Right renal cortex interstitium (tissue), 3 donors: ENCODE results near the gene ZNF555. TPM values are rescaled to one million over a fixed set of nuclear protein-coding genes. Genes with fewer than 3 reads are reported as not detected.
A peak's percentile ranks its signal among the peaks of the same experiment; 100 is the strongest.
"Not testable (repeated sequence)": the region's sequence is repeated elsewhere in the genome, so short reads cannot be mapped to it uniquely, and the experiment has no call there.

Source experiments
- DNase-seq, 3 donors: peaks; one replicate each; pipeline ENCODE4 v3.0.0-alpha.2; 2013; ENCODE audit warnings: low read depth in 3 of 3, low spot score in 2 of 3
- polyA plus RNA-seq, 3 donors: library from polyadenylated mRNA; unstranded; fragments of 120-200 nt; gene quantifications; one replicate each; pipeline ENCODE4 v1.2.1, GENCODE V29; 2013; ENCODE audit not compliant: insufficient read length in 3 of 3

Gene ZNF555
- polyA plus RNA-seq, 3 donors = 13.8 to 14.4 (median 14.0) TPM

DNA sequence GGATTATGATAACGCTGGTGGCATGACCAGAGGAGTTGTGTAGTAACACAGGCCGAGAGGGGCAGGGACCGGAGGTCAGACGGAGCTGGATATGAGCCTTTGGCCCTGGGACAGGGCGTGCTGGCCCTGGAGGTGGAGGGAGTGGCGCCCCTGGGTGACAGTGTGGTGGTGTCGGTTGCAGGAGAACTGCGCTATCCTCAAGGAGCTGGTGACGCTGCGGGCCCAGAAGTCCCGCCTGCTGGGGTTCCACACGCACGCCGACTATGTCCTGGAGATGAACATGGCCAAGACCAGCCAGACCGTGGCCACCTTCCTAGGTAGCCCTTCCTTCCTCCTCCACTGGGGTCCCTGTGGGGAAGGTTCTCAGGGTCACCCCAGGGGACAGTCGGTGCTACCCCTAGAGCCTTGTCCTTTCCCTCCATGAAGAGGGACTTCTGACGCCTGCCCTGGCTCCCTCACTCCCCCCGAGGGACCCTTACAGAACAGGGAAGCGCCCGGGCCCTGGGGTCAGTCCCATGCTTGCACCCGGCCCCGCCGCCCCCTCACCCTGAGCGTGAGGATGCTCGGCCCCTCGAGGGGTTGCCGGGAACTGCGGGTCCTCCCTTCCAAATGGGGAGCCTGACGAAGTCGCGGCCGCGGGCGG is 34.4 kb upstream of the ZNF555 start:
- DNase-seq = no peak

DNA sequence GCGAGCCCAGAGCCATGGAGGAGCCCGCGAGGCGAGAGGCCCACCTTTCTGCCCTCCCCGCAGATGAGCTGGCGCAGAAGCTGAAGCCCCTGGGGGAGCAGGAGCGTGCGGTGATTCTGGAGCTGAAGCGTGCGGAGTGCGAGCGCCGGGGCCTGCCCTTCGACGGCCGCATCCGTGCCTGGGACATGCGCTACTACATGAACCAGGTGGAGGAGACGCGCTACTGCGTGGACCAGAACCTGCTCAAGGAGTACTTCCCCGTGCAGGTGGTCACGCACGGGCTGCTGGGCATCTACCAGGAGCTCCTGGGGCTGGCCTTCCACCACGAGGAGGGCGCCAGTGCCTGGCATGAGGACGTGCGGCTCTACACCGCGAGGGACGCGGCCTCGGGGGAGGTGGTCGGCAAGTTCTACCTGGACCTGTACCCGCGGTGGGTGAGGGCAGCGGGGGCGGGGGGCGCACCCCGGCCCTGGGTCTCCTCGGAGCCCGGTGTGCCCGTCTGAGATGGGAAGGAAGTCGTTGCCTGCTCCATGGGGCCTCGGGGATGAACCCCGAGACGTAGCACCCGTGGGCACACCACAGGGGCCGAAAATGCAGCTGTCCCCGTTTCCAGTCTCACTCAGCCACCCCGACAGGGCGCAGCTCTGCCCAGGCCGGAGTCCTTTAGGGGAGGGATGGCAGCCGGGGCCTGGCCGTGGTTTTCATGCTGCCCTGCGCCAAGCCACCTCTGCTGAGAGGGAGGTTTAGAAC is 33.7 kb upstream of the ZNF555 start:
- DNase-seq = no peak

DNA sequence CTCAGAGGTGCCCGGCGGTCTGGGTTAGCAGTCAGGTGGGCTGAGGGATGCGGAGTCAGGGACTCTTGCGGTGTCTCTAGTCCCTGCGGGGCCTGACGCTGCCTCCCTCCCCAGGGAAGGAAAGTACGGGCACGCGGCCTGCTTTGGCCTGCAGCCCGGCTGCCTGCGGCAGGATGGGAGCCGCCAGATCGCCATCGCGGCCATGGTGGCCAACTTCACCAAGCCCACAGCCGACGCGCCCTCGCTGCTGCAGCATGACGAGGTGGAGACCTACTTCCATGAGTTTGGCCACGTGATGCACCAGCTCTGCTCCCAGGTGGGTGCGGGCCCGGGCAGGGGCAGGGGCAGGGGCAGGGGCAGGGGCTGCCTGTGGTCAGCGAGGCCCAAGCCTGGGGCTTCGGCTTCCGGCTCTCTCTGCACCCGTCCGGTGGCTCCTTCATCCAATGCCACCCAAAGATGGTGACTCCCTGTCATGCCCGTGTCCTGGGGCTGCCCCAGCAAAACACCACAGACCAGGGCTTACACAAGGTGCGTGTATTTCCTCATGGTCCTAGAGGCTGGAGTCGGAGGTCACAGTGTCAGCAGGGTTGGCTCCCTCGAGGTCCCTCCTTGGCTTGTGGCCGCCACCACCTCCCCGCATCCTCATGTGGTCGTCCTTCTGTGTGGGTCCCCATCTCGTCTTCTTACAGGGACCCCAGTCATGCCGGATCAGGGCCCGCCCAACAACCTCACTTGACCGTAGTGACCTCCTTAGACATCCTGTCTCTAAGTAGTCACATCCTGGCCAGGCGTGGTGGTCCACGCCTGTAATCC is 32.9 kb upstream of the ZNF555 start:
- no peak for DNase-seq

DNA sequence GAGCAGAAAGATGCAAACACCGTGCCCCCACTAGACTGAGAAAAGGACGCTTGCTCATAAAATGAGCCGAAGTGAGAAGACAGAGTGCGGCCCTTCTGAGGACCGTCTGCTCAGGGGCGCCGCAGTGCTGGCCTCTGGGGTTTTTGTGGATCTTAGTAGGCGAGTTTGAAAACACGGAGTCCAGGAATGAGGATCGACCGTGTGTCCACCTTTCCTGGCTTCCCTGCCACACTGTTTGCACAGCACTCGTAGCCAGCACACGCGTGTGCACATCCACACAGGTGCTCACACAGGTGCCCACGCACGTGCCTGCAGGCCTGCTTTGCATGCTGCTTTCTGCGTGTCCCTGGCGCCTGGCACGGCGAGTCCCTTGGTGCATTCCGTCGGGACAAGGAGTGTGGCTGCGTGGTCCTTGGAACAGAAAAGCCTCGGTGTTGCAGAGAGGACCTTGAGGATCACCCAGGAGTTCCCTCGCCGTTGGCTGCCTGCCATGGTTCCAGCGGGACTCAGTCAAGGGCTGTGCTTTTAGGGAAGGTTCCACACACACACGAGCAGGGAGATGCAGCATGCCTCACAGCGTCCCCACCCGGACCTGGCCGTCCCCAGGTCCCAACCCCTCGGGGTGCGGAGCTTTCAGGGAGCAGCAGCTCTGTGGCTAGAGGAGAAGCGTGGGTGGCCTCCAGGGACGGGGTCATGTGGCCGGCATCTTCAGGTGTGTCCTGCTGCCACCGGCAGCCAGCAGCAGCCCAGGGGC is 31.7 kb upstream of the ZNF555 start:
- DNase-seq = no peak

DNA sequence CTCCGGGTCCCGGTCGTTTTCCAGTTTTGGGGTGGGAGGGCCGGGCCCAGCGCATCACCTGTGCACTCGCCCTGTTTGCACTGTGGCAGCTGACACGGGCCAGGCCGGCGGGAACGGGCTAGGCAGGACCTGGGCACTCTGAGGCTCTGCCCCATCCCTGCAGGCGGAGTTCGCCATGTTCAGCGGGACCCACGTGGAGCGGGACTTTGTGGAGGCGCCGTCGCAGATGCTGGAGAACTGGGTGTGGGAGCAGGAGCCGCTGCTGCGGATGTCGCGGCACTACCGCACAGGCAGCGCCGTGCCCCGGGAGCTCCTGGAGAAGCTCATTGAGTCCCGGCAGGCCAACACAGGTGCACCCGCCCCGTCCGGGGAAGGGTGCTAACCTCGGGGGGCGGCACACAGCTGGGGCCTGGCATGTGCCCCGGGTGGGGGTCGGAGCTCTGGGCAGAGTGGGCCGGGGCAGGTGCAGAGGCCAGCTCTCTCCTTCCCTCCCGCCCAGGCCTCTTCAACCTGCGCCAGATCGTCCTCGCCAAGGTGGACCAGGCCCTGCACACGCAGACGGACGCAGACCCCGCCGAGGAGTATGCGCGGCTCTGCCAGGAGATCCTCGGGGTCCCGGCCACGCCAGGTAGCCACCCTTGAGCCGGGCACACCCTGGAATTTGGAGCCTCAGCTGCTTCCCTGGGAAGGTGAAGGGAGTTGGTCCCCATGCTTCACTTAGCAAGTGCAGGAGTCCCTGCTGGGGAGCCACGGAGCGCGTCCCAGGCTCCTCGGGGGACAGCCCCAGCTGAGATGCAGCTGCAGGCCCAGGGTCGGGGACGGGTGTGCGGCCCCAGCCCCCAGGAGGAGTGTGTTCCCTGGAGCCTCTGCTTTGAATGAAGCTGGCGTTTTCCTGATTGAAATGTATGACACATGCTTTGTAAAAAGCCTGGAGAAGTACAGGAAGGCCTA is 30.9 kb upstream of the ZNF555 start:
- DNase-seq = no peak

DNA sequence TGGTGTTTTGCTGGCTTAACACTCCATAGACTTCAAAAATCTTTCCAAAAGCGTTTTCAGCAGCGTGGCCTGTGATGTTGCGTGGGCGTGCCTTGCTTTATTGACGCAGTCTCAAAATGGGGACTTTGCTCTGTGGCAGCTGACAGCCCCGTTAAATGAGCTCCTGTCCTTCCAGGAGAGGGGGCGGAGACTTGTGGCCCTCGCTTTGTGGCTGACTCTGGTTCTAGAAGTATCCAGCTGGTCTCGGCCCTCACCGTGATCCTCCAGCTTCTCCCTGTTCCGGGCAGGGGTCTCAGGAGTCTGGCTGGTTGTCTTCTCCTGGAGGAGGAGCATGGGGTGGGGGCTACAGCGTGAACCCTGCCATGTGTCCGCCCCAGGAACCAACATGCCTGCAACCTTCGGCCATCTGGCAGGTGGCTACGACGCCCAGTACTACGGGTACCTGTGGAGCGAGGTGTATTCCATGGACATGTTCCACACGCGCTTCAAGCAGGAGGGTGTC is 30.0 kb upstream of the ZNF555 start:
- DNase-seq = no peak

DNA sequence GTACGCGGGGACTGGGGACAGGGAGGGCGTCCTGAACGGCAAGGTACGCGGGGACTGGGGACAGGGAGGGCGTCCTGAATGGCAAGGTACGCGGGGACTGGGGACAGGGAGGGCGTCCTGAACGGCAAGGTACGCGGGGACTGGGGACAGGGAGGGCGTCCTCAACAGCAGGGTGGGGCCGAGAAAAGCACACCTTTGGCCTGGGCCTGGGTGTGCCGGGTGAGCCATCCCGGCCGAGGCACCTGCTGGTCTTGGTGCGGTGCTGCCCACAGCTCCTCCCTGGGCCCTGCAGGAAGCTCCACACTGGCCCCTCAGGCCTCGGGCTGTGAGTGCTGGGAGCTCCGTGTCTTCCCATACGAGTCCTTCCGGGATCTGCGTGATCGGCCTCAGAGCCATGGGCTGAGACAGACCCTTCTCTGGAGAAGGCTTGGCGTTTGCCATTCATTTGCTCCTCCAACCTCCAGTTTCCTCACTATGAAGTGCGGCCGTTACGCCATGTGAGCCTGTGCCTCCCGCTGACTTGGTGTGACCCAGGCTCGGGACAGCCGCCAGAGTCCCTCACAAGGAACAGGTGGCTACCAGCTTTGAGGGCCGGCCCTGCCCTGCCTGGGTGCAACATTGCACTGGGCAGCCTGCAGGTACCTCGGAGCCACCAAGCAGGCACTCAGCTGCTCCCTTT is 29.4 kb upstream of the ZNF555 start:
- DNase-seq = no peak

DNA sequence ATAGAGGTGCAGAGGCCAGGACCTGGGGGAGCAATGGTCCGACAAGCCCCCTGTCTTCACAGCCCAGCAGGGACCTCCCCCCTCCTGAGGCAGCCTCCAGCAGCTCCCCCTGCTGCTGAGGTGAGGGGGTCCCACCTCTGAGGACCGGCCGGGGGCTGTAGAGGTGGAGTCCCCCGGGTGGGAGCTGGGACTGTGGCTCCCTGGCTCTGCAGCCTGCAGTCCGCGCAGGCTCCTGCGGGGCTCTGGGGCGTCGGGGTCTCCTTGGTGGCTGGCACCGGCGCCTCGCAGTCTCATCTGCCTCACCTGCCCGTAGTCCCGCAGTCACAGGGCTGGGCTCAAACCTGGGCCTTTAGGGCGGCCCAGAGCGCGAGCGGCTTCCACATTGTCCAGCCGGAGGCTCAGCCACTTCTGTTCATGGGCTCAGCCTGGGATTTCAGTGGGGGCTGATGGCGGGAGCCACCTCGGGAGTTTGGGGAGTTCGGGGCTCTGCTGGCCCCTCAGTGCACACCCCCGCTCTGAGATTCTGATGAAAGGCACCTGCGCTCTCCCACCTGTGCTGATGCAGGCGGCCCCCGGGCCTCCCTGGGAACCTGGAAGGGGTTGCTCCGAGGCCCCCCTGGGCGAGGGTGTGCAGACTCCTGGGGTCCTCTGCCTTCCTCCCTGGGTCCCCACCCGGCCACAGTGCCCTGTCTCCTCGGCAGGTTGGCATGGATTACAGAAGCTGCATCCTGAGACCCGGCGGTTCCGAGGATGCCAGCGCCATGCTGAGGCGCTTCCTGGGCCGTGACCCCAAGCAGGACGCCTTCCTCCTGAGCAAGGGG is 28.7 kb upstream of the ZNF555 start:
- no peak for DNase-seq

DNA sequence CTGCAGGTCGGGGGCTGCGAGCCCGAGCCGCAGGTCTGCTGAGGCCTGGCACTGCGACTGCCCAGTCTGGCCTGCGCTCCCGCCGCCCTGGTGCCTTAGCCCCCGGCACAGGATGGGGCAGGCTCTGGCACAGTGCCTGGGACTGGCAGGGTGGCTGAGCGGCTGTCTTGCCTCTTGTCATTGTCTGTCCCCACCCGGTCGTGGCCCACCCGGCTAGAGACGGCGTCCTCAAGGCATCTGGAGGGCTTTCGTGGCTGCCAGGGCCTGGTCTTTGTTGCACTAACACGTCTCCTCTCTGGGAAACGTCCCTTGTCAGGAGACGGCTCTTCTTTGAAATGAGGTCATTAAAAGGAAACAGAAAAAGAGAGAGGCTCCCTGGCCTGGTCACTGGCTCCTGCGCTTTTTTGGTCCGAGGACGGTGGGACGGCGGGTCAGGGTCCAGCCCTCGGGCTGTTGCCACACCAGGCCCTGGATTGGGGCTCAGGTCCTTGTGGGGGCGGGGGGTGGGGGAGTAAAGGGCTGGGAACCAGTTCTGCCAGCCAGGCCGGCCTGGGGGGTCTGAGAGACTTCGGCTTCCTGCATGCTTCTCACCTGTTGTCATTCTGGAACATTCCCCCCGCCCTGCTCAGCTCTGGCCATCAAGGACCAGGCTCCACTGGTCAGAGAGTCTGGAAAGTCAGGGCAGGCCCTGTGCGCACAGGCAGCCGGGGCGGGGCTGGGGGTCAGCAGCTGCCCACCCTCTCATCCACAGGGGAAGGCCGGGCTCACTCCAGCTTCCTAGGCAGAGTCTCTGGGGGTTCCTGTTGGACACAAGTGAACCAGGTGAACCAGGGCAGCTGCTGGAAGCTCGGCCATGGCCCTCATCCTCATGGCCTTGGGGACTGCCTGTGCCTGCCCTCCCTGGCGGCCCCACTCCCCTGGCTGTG is 27.8 kb upstream of the ZNF555 start:
- no peak for DNase-seq

DNA sequence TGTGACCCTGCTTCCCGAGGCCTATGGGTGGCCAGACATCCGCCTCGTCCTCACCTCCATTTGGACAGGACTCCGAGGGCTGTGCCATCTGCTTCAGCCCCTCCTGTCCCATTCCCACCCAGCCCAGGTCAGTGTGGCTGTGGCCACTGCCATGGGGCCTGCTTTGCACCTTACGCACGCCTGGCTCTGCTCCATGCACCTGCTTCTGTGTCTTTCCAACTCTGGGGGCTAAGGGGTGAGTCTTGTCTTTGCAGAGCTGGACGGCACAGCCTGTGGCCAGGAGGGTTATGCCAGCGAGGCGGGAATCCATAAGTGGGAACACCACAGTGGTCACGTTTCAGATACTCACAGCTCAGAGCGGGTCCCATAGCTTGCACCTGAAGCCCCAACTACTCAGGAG is 26.8 kb upstream of the ZNF555 start:
- DNase-seq = no peak

DNA sequence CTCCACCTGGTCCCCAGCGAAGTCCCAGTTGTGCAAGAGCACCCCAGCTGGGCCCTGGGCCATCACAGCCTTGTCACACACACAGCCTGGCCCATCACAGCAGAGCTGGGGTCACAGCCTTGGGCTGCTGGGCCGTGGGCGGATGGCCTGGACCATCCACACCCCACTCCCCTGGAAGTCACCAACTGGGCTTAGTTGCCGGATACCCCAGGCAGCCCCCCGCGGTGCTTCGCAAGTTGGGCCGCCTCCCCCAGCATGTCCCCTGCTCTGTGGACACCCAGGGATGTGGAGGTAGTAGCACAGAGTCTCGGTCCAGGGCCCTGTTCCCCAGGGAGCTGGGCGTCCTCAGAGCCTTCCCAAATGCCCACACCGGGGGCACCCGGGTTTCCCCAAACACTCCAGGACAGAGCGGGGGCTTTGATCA is 26.1 kb upstream of the ZNF555 start:
- no peak for DNase-seq

DNA sequence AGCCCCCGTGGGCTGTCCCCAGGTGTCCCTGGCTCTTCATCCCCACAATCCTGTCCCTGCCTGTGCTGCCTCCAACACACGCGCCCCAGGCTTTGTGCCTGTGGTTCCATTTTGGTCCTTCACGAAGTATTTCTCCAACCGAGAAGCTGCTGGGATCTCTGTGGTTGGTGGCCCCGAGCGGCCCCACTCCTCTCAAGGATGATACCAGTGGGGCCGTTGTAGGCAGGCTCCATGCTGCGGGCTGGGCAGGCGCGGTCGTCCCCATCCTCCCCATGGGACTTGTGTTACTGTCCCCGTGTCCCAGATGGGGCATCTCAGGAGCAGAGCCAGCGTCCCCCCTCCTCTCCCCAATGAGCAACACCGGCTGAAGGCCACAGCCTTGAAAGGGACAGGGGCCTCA is 25.4 kb upstream of the ZNF555 start:
- no peak for DNase-seq

DNA sequence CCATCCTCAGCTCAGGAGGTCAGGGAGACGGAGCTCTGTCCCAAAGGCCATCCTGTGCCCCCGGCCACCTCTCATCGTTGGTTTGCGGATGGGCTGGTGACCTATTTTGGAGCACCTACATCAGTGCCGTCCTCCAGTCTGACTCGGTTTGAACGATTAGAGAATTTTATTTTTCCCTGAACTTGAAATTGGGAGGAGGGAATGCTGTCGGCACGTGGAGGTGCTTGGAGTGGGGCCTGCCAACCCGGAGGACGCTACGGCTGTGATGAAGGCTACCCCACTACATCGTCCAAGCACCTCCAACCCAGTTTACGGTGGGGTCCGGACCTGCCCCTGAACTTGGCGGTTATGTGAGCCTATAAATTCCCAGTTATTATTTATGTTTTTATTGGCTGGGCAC is 24.6 kb upstream of the ZNF555 start:
- no peak for DNase-seq

DNA sequence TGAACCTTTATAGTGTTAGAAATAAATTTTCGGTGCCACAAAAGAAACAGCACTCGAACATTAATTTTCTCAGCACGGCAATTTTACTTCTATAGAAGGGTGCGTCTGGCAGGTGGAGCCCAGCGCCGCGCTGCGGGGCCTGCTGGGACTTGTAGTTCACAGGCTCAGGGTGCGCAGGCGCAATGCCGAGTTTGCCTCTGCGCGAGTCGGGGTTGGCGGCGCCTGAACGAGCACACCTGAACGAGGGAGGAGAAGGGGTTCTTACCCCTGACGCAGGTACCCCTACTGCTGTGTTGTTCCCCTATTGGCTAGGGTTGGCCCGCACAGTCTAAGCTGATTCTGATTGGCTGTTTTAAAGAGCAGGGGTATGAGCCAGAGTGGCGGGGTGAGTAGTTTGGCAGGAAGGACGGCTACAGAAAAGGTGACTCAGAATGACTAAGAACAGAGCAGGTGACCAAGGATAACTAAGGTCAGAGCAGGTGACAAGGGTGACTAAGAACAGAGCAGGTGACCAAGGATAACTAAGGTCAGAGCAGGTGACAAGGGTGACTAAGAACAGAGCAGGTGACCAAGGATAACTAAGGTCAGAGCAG is 23.9 kb upstream of the ZNF555 start:
- not testable (repeated sequence) for DNase-seq

DNA sequence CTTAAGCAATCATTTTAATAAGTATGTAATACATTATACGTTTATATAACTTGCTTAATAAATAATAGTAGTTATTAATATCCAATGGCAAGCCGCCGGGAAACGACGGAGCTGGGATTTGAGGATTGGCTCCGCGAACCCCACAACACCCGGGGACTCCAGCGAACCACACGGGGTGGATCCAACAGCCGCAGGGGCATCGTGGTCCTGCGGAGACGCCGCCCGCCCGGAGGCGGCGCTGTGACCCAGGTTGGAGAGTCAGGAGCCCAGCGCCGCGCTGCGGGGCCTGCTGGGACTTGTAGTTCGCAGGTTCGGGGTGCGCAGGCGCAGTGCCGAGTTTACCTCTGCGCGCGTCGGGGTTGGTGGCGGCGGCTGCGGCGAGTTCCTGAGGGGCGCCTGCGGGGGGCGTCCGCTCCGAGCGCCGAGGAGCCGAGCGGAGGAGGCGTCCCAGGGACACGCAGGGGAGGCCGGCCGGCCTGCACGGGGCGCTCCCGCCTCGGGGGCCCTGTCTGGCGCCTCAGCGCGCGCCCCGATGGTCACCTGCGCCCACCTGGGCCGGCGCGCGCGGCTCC is 21.6 kb upstream of the ZNF555 start, which contains the start of gene ZNF554:
Gene ZNF554, plus strand, starts transcription at position 329 of the 572 bp plus-strand sequence. Its CDS starts 204 bp downstream, at position 533.
- DNase-seq = peak; percentile 86 to 92 (median 92)

DNA sequence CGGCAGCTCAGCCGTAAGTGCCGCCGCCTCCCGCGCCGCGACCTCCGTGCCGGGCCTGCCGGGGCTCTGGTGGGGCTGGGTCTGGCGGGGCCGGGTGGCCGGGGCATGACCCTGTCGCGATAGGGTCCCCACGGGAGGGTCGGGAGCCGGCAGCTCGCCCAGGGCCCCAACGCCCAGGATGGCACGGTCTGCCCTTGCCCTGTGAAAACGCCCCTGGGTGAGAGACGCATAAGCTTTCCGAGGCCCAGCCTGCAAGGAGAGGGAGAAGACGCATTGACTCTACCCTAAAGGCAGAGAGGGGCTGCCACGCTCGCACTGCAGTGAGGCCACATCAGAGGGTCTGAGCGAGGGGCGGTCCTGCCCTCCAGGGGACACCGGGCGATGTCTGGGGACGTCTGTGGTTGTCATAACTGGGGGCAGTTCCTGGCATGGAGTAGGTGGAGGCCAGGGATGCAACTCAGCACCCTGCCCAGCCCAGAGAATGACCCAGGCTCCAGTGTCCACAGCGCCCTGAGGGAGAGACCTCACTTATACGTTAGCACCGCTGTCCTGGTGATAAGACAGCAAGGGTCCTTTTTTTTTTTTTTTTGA is 21.1 kb upstream of the ZNF555 start:
- no peak for DNase-seq
